Measurements from ENCODE around the gene RPL15.

The RPL15 gene

DNA sequence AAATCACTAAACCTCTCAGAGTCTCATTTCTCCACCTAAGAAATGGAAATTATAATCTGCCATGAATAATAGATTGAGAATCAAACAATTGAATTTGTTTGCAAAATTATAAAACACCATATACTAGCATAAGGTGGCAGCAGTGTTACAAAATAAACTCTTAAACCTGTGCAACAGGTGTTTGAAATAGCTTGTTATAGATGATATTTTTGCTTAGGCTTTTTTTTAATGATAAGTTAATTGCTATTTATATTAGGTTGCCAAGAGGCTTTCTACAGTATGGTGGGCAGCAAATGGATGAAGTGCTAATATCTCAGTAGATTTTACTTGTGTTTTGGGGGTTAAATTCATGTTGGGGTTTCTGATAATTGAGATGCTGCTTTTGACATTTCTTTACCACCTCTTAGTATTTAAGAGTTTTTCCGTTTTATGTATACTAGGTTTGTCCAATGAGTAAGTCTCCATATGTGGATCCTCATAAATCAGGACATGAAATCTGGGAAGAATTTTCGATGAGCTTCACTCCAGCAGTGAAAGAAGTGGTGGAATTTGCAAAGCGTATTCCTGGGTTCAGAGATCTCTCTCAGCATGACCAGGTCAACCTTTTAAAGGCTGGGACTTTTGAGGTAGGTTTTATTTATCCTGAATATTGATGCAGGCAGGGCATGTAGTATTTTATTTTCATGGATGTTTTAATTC, 47.8 kb downstream of the RPL15 start:
- Histone ChIP-seq H3K27ac (ENCODE audit: low read depth, low read length) (no peak overlapping the region), H3K9me2 (replicated peaks; ENCODE audit: insufficient read depth, low read length) (no peaks in the 10 kb centered on the region), H4K20me1 (ENCODE audit: low read depth, low read length) (no peaks in the 10 kb centered on the region), H3K9me3 (ENCODE audit: insufficient read depth, low read length) (no peaks in the 10 kb centered on the region), H2AFZ (ENCODE audit: low read depth, low read length, severe bottlenecking) (no peak overlapping the region), H3F3A (ENCODE audit: insufficient read depth) (0 out of 2 replicates have a peak, but pooled peaks cover 3% of the 10 kb centered on the region), H3K4me2 (ENCODE audit: low read depth, low read length, poor library complexity, severe bottlenecking) (no peak overlapping the region), H3K27me3 (ENCODE audit: low read length) (no peaks in the 10 kb centered on the region), H3K36me3 (ENCODE audit: low read length) (no peaks in the 10 kb centered on the region), H3K4me3 (ENCODE audit: insufficient read depth, low read length, poor library complexity, severe bottlenecking) (no peak overlapping the region), H3K79me2 (ENCODE audit: insufficient read depth, low read length) (no peaks in the 10 kb centered on the region), H3K9ac (ENCODE audit: low read length) (no peak overlapping the region)
- TF ChIP-seq, protein P1, sequence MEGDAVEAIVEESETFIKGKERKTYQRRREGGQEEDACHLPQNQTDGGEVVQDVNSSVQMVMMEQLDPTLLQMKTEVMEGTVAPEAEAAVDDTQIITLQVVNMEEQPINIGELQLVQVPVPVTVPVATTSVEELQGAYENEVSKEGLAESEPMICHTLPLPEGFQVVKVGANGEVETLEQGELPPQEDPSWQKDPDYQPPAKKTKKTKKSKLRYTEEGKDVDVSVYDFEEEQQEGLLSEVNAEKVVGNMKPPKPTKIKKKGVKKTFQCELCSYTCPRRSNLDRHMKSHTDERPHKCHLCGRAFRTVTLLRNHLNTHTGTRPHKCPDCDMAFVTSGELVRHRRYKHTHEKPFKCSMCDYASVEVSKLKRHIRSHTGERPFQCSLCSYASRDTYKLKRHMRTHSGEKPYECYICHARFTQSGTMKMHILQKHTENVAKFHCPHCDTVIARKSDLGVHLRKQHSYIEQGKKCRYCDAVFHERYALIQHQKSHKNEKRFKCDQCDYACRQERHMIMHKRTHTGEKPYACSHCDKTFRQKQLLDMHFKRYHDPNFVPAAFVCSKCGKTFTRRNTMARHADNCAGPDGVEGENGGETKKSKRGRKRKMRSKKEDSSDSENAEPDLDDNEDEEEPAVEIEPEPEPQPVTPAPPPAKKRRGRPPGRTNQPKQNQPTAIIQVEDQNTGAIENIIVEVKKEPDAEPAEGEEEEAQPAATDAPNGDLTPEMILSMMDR (IDR thresholded peaks at IDR 0.05; ENCODE audit: insufficient read depth, low read length, poor library complexity, severe bottlenecking) = no peak
- TF ChIP-seq EZH2phosphoT487 (conservative IDR thresholded peaks at IDR 0.05; ENCODE audit: low read length) = no peak

DNA sequence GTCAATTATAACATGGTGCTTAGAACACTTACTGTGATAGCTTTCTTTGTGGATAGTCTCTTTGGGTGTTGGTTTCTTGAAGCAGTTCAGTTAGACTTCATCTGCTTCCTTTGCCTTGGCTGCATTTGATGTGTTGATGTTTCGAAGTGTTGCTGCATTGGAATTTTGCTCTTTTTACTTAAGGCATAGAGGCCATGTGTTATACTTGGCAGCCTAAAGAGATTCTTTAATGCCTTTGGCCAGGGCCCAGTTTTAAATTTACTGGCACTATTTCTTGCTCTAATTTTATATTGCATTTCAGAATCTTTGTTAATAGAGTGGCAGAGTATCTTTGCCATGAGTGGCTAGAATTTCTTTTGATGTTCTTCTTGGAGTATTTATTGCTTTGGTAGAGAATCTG, 49.4 kb downstream of the RPL15 start:
- Histone ChIP-seq H3K9ac (ENCODE audit: low read length) (no peak overlapping the region), H3K27ac (ENCODE audit: low read depth, low read length) (no peak overlapping the region), H3K27me3 (ENCODE audit: low read length) (no peaks in the 10 kb centered on the region), H3K36me3 (ENCODE audit: low read length) (no peaks in the 10 kb centered on the region), H2AFZ (ENCODE audit: low read depth, low read length, severe bottlenecking) (no peak overlapping the region), H3K79me2 (ENCODE audit: insufficient read depth, low read length) (no peaks in the 10 kb centered on the region), H3K4me2 (ENCODE audit: low read depth, low read length, poor library complexity, severe bottlenecking) (no peak overlapping the region), H3F3A (ENCODE audit: insufficient read depth) (no peaks in the 10 kb centered on the region), H3K4me3 (ENCODE audit: insufficient read depth, low read length, poor library complexity, severe bottlenecking) (no peak overlapping the region), H3K9me2 (replicated peaks; ENCODE audit: insufficient read depth, low read length) (no peaks in the 10 kb centered on the region), H4K20me1 (ENCODE audit: low read depth, low read length) (no peaks in the 10 kb centered on the region), H3K9me3 (ENCODE audit: insufficient read depth, low read length) (no peaks in the 10 kb centered on the region)
- TF ChIP-seq, protein P1 (IDR thresholded peaks at IDR 0.05; ENCODE audit: insufficient read depth, low read length, poor library complexity, severe bottlenecking) = no peak
- TF ChIP-seq EZH2phosphoT487 (conservative IDR thresholded peaks at IDR 0.05; ENCODE audit: low read length) = no peak

DNA sequence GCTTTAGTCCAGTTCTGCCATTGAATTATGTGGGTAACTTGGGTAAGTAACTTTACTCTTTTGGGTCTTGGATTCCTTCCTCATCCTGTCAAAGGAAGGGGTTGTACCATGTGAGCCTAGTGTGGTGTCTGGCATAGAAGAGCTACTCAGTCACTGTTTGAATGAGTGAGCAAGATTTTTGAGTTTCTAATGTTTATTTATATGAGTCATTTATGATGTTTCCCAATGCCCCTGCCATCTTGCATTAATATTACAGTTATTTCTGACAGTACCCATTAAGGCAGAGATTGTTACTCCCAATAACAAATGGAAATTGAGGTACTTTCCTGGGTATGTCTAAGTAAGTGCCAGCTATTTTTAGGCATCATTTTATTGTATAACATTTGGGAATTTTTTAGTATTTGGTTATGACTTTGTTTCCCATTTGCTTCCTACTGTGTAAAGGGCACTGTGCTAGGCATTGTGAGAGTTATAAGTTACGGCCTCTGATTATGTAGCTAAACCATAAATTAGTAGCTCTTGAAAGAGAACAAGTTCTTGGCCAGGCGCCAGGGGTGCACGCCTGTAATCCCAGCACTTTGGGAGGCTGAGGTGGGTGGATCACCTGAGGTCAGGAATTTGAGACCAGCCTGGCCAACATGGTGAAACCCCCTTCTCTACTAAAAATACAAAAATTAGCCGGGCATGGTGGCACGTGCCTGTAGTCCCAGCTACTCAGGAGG, 51.7 kb downstream of the RPL15 start:
- no peaks in the 10 kb centered on the region for H3K36me3 ChIP-seq (ENCODE audit: low read length)
- H3F3A ChIP-seq (ENCODE audit: insufficient read depth) = no peaks in the 10 kb centered on the region
- no peak overlapping the region for H3K4me3 ChIP-seq (ENCODE audit: insufficient read depth, low read length, poor library complexity, severe bottlenecking)
- no peak overlapping the region for H3K4me2 ChIP-seq (ENCODE audit: low read depth, low read length, poor library complexity, severe bottlenecking)
- H3K9ac ChIP-seq (ENCODE audit: low read length) = no peak overlapping the region
- H2AFZ ChIP-seq (ENCODE audit: low read depth, low read length, severe bottlenecking) = no peak overlapping the region
- H3K79me2 ChIP-seq (ENCODE audit: insufficient read depth, low read length) = no peaks in the 10 kb centered on the region
- H4K20me1 ChIP-seq (ENCODE audit: low read depth, low read length) = no peaks in the 10 kb centered on the region
- TF ChIP-seq, protein P1 (IDR thresholded peaks at IDR 0.05; ENCODE audit: insufficient read depth, low read length, poor library complexity, severe bottlenecking) = no peak
- no peak for TF ChIP-seq EZH2phosphoT487 (conservative IDR thresholded peaks at IDR 0.05; ENCODE audit: low read length)
- no peaks in the 10 kb centered on the region for H3K9me3 ChIP-seq (ENCODE audit: insufficient read depth, low read length)
- H3K27me3 ChIP-seq (ENCODE audit: low read length) = no peaks in the 10 kb centered on the region
- no peaks in the 10 kb centered on the region for H3K9me2 ChIP-seq (replicated peaks; ENCODE audit: insufficient read depth, low read length)
- H3K27ac ChIP-seq (ENCODE audit: low read depth, low read length) = no peak overlapping the region

All from SU-DHL-6 (cell line).